HG03354 (cell line): ENCODE measurements around the gene TIMP1.

ENCODE experiments used
- ATAC-seq: cut with Tn5 transposase; IDR thresholded peaks from one replicate; pipeline ENCODE4 v1.9.1; 2021; ENCODE audit warnings: mild to moderate bottlenecking; ENCODE audit not compliant: unreplicated experiment, poor library complexity, severe bottlenecking

TIMP1 gene

GRCh38 chrX:47581731-47582647, at the start of gene TIMP1:
TSS of gene TIMP1 (plus strand) at chrX:47582436. CDS start at chrX:47583416, 980 bp downstream.
- ATAC-seq: peak; percentile 83

- ATAC-seq: no peak
These were observed 42.4 kb upstream of the TIMP1 start for GRCh38 chrX:47539860-47540259.

GRCh38 chrX:47540754-47541538, 41.3 kb upstream of the TIMP1 start:
- ATAC-seq: no peak

GRCh38 chrX:47543496-47543895, 38.7 kb upstream of the TIMP1 start:
- ATAC-seq: no peak

- peak; percentile 93 for ATAC-seq
These were observed 26.1 kb upstream of the TIMP1 start for GRCh38 chrX:47556045-47556623.

GRCh38 chrX:47558436-47558835, 23.8 kb upstream of the TIMP1 start:
- no peak for ATAC-seq

GRCh38 chrX:47560179-47560933, 21.9 kb upstream of the TIMP1 start:
- no peak for ATAC-seq

- ATAC-seq: peak; percentile 89
These were observed 21.1 kb upstream of the TIMP1 start, which contains the start of gene ARAF for GRCh38 chrX:47560934-47561658. TSS of gene ARAF (plus strand) at chrX:47561205. CDS start at chrX:47562968, 1,763 bp downstream.

GRCh38 chrX:47561659-47562151, 20.5 kb upstream of the TIMP1 start:
- no peak for ATAC-seq

- no peak for ATAC-seq
These were observed 19.5 kb upstream of the TIMP1 start for GRCh38 chrX:47562615-47563243.

GRCh38 chrX:47563801-47564315, 18.4 kb upstream of the TIMP1 start:
- no peak for ATAC-seq

GRCh38 chrX:47564438-47565085, 17.7 kb upstream of the TIMP1 start:
- ATAC-seq: no peak

- no peak for ATAC-seq
These were observed 15.4 kb upstream of the TIMP1 start for GRCh38 chrX:47566841-47567240.

GRCh38 chrX:47568656-47569295, 13.5 kb upstream of the TIMP1 start:
- no peak for ATAC-seq

GRCh38 chrX:47570794-47571193, 11.4 kb upstream of the TIMP1 start:
- no peak for ATAC-seq

GRCh38 chrX:47571215-47571614, 11.0 kb upstream of the TIMP1 start:
- ATAC-seq: no peak

- ATAC-seq: no peak
These were observed 10.3 kb upstream of the TIMP1 start for GRCh38 chrX:47571896-47572295.
